BLaER1 treated with 17β-estradiol and CSF1 and Interleukin-3, amounts not matched to agents 10 nM and 100 nM (cell line): ENCODE measurements around the gene NR3C2.

Experiments
- H3K27ac ChIP-seq, 11 experiments: shearing (Covaris generic); formaldehyde crosslinking; 2 replicates each; pipeline ENCODE4 v1.8.1; 2022
- H3K27me3 ChIP-seq, 11 experiments: shearing (Covaris generic); formaldehyde crosslinking; 2 replicates each; pipeline ENCODE4 v1.8.1; 2022
- H3K36me3 ChIP-seq, 11 experiments: shearing (Covaris generic); formaldehyde crosslinking; 2 replicates each; pipeline ENCODE4 v1.8.1; 2022
- H3K4me1 ChIP-seq, 10 experiments: shearing (Covaris generic); formaldehyde crosslinking; 2 replicates each; pipeline ENCODE4 v1.8.1; 2022
- H3K4me2 ChIP-seq, 11 experiments: shearing (Covaris generic); formaldehyde crosslinking; 2 replicates each; pipeline ENCODE4 v1.8.1; 2022
- H3K4me3 ChIP-seq, 10 experiments: shearing (Covaris generic); formaldehyde crosslinking; 2 replicates each; pipeline ENCODE4 v1.8.1; 2022
- H3K9ac ChIP-seq, 11 experiments: shearing (Covaris generic); formaldehyde crosslinking; 2 replicates each; pipeline ENCODE4 v1.8.1; 2022
- H3K9me3 ChIP-seq, 11 experiments: shearing (Covaris generic); formaldehyde crosslinking; replicated peaks in 1 of 11; 2 replicates each; pipeline ENCODE4 v1.8.1; 2022
- H4K20me1 ChIP-seq, 11 experiments: shearing (Covaris generic); formaldehyde crosslinking; 2 replicates each; pipeline ENCODE4 v1.8.1; 2022
- Cebpa-rat ChIP-seq, 11 experiments: shearing (Covaris generic); IDR thresholded peaks; 2 replicates each; pipeline ENCODE4 v1.8.1; 2022

Gene NR3C2

GRCh38 chr4:148270630-148271029 is 171.6 kb downstream of the NR3C2 start:
- H3K4me1 ChIP-seq: no peaks in the 10 kb centered on the region
- H3K4me3 ChIP-seq: no peak overlapping the region
- no peak overlapping the region for H3K27ac ChIP-seq
- H4K20me1 ChIP-seq: no peaks in the 10 kb centered on the region
- H3K9me3 ChIP-seq: peaks cover 6 to 16% (median 13%) of the 10 kb centered on the region in 11 experiments; a peak in 18 of 22 replicates
- no peak for TF ChIP-seq Cebpa-rat (IDR thresholded peaks at IDR 0.05)
- no peak overlapping the region for H3K4me2 ChIP-seq
- no peak overlapping the region for H3K9ac ChIP-seq
- no peaks in the 10 kb centered on the region for H3K36me3 ChIP-seq
- H3K27me3 ChIP-seq: no peaks in the 10 kb centered on the region

- no peak overlapping the region for H3K4me3 ChIP-seq
- H3K27ac ChIP-seq: no peak overlapping the region
- no peaks in the 10 kb centered on the region for H4K20me1 ChIP-seq
- H3K9ac ChIP-seq: no peak overlapping the region
- no peaks in the 10 kb centered on the region for H3K27me3 ChIP-seq
- H3K9me3 ChIP-seq: peaks cover 0 to 6% (median 4%) of the 10 kb centered on the region in 11 experiments; a peak in 12 of 22 replicates
- no peaks in the 10 kb centered on the region for H3K36me3 ChIP-seq
- H3K4me1 ChIP-seq: no peaks in the 10 kb centered on the region
- H3K4me2 ChIP-seq: no peak overlapping the region
- no peak for TF ChIP-seq Cebpa-rat (IDR thresholded peaks at IDR 0.05)
Measured at GRCh38 chr4:148268835-148269234, 173.4 kb downstream of the NR3C2 start.

- H3K4me1 ChIP-seq: no peaks in the 10 kb centered on the region
- no peak overlapping the region for H3K9ac ChIP-seq
- no peak overlapping the region for H3K4me3 ChIP-seq
- H4K20me1 ChIP-seq: no peaks in the 10 kb centered on the region
- H3K27me3 ChIP-seq: no peaks in the 10 kb centered on the region
- no peak overlapping the region for H3K4me2 ChIP-seq
- H3K9me3 ChIP-seq: no peaks in the 10 kb centered on the region
- no peak overlapping the region for H3K27ac ChIP-seq
- TF ChIP-seq Cebpa-rat (IDR thresholded peaks at IDR 0.05): no peak
- no peaks in the 10 kb centered on the region for H3K36me3 ChIP-seq
Measured at GRCh38 chr4:148266921-148267320, 175.3 kb downstream of the NR3C2 start.

- Histone ChIP-seq H3K36me3 (no peaks in the 10 kb centered on the region), H4K20me1 (no peaks in the 10 kb centered on the region), H3K9ac (no peak overlapping the region), H3K4me1 (no peaks in the 10 kb centered on the region), H3K4me3 (no peak overlapping the region), H3K4me2 (no peak overlapping the region), H3K27me3 (no peaks in the 10 kb centered on the region), H3K27ac (no peak overlapping the region), H3K9me3 (peaks cover 0 to 2% (median 0%) of the 10 kb centered on the region in 11 experiments; a peak in 1 of 22 replicates)
- TF ChIP-seq Cebpa-rat (IDR thresholded peaks at IDR 0.05): no peak
Measured at GRCh38 chr4:148266240-148266639, 176.0 kb downstream of the NR3C2 start.

- no peak overlapping the region for H3K9ac ChIP-seq
- no peak overlapping the region for H3K4me2 ChIP-seq
- no peak overlapping the region for H3K4me3 ChIP-seq
- H3K4me1 ChIP-seq: no peaks in the 10 kb centered on the region
- no peaks in the 10 kb centered on the region for H4K20me1 ChIP-seq
- no peaks in the 10 kb centered on the region for H3K27me3 ChIP-seq
- H3K27ac ChIP-seq: no peak overlapping the region
- no peaks in the 10 kb centered on the region for H3K36me3 ChIP-seq
- no peak for TF ChIP-seq Cebpa-rat (IDR thresholded peaks at IDR 0.05)
- H3K9me3 ChIP-seq: peaks cover 0 to 5% (median 0%) of the 10 kb centered on the region in 11 experiments; a peak in 1 of 22 replicates
Measured at GRCh38 chr4:148265627-148266026, 176.6 kb downstream of the NR3C2 start.

- TF ChIP-seq Cebpa-rat (IDR thresholded peaks at IDR 0.05): no peak
- no peak overlapping the region for H3K9ac ChIP-seq
- H3K27ac ChIP-seq: no peak overlapping the region
- no peak overlapping the region for H3K4me2 ChIP-seq
- no peaks in the 10 kb centered on the region for H3K27me3 ChIP-seq
- no peak overlapping the region for H3K4me3 ChIP-seq
- H4K20me1 ChIP-seq: no peaks in the 10 kb centered on the region
- no peaks in the 10 kb centered on the region for H3K36me3 ChIP-seq
- no peaks in the 10 kb centered on the region for H3K4me1 ChIP-seq
- H3K9me3 ChIP-seq: peaks cover 0 to 5% (median 0%) of the 10 kb centered on the region in 11 experiments; a peak in 1 of 22 replicates
Measured at GRCh38 chr4:148263802-148264201, 178.4 kb downstream of the NR3C2 start.

GRCh38 chr4:148263127-148263526 is 179.1 kb downstream of the NR3C2 start:
- Histone ChIP-seq H4K20me1 (no peaks in the 10 kb centered on the region), H3K27ac (no peak overlapping the region), H3K4me3 (no peak overlapping the region), H3K9me3 (peaks cover 0 to 5% (median 0%) of the 10 kb centered on the region in 11 experiments; a peak in 1 of 22 replicates), H3K36me3 (no peaks in the 10 kb centered on the region), H3K9ac (no peak overlapping the region), H3K4me1 (no peaks in the 10 kb centered on the region), H3K4me2 (no peak overlapping the region), H3K27me3 (no peaks in the 10 kb centered on the region)
- no peak for TF ChIP-seq Cebpa-rat (IDR thresholded peaks at IDR 0.05)

GRCh38 chr4:148261848-148262247 is 180.4 kb downstream of the NR3C2 start:
- no peak overlapping the region for H3K4me2 ChIP-seq
- H4K20me1 ChIP-seq: no peaks in the 10 kb centered on the region
- no peak for TF ChIP-seq Cebpa-rat (IDR thresholded peaks at IDR 0.05)
- no peaks in the 10 kb centered on the region for H3K36me3 ChIP-seq
- H3K4me3 ChIP-seq: no peak overlapping the region
- no peaks in the 10 kb centered on the region for H3K27me3 ChIP-seq
- H3K9me3 ChIP-seq: peaks cover 0 to 5% (median 0%) of the 10 kb centered on the region in 11 experiments; a peak in 1 of 22 replicates
- H3K4me1 ChIP-seq: no peaks in the 10 kb centered on the region
- no peak overlapping the region for H3K9ac ChIP-seq
- no peak overlapping the region for H3K27ac ChIP-seq

DNA sequence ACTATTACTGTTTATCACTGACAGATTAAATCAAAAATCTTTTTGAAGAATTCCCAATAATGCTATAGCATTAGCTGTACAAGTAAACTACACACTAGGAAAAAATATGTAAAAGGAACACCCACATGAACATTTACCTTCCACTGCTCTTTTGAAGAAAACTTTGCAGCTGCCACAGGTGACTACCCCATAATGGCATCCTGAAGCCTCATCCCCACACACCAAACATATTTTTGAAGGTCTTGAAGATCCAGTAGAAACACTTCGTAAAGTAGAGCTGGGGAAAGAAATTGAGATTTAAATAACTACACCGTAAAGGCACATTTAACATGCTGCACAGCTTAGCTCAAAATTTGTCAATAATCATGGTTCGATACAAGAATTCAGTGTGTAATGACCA is 182.4 kb downstream of the NR3C2 start:
- no peak for TF ChIP-seq Cebpa-rat (IDR thresholded peaks at IDR 0.05)
- H3K4me1 ChIP-seq: no peaks in the 10 kb centered on the region
- no peak overlapping the region for H3K4me2 ChIP-seq
- no peak overlapping the region for H3K27ac ChIP-seq
- no peak overlapping the region for H3K9ac ChIP-seq
- no peaks in the 10 kb centered on the region for H4K20me1 ChIP-seq
- no peaks in the 10 kb centered on the region for H3K36me3 ChIP-seq
- H3K9me3 ChIP-seq: peaks cover 0 to 5% (median 0%) of the 10 kb centered on the region in 11 experiments; a peak in 1 of 22 replicates
- no peak overlapping the region for H3K4me3 ChIP-seq
- H3K27me3 ChIP-seq: no peaks in the 10 kb centered on the region

DNA sequence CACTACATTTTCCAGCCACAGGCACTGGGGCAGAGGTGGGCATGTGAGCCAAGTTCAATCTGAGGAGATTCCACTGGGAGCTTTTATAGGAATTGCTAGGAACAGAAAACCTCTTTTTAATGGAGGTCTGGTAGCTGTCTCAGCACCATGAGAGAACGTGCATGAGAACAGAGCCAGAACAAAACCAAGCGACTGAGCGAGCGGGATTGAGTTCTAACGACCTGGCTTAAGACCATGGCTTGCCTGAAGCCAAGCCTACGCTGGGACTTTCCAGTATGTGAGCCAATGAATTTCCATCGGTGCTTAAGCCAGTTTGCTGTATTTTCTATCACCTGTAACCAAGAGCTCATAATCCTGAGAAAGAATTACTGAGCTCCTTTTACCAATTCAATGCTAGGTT is 183.7 kb downstream of the NR3C2 start:
- Histone ChIP-seq H3K9ac (no peak overlapping the region), H3K4me1 (no peaks in the 10 kb centered on the region), H3K27me3 (no peaks in the 10 kb centered on the region), H3K4me2 (no peak overlapping the region), H3K36me3 (no peaks in the 10 kb centered on the region), H3K9me3 (peaks cover 0 to 5% (median 0%) of the 10 kb centered on the region in 11 experiments; a peak in 1 of 22 replicates), H3K27ac (no peak overlapping the region), H3K4me3 (no peak overlapping the region), H4K20me1 (no peaks in the 10 kb centered on the region)
- no peak for TF ChIP-seq Cebpa-rat (IDR thresholded peaks at IDR 0.05)
